ENCODE measurements around the gene C5orf46. TPM values are rescaled to one million over a fixed set of nuclear protein-coding genes. Genes with fewer than 3 reads are reported as not detected.

The C5orf46 gene
- total and polyA plus RNA-seq, 2 of the 13 experiments (the other 11 are each of a cell fraction or from before 2014, with no cell fraction given) = not detected

- Histone ChIP-seq H3K79me2 (ENCODE audit: insufficient read depth, low read length) (no peaks in the 10 kb centered on the region), H2AFZ (ENCODE audit: low read length) (no peak overlapping the region), H3K36me3 (replicated peaks in 1 of 2; ENCODE audit: control insufficient read depth in 1 of 2, insufficient read depth in 2 of 2, low read length in 2 of 2) (no peaks in the 10 kb centered on the region), H3K4me3 (replicated peaks in 1 of 3; ENCODE audit: insufficient read depth in 1 of 3, low read depth in 2 of 3, low read length in 3 of 3) (no peak overlapping the region), H4K20me1 (ENCODE audit: insufficient read depth, low read length) (no peaks in the 10 kb centered on the region), H3K9me3 (ENCODE audit: low read length) (no peaks in the 10 kb centered on the region), H3K4me1 (ENCODE audit: insufficient read depth, low read length) (no peaks in the 10 kb centered on the region), H3K9ac (ENCODE audit: insufficient read depth, low read depth, low read length) (no peak overlapping the region), H3K27me3 (ENCODE audit: control insufficient read depth in 1 of 2, insufficient read depth in 2 of 2, low read length in 2 of 2) (no peaks in the 10 kb centered on the region), H3K4me2 (ENCODE audit: low read depth, low read length) (no peak overlapping the region), H3K27ac (ENCODE audit: extremely low read length, insufficient read depth, low read length) (no peak overlapping the region)
- DNase-seq (ENCODE audit: low spot score) (no peak), ATAC-seq (no peak), FAIRE-seq (no peak)
- POLR2A ChIA-PET = no interaction called here
- CTCF ChIA-PET (ENCODE audit: low intra/inter-chr PET ratio, low total read pairs) = no interaction called here
- intact Hi-C loops (cut with micrococcal nuclease; ENCODE audit: unreplicated experiment) (loop anchor here (5.0 to 10.0 kb wide), 3 partner anchors 36 to 266 kb away; no protein-coding TSS in a partner anchor), in situ Hi-C loops (cut with HindIII; ENCODE audit: extremely low pct_ligation_motif_present, low pct_unique_long_range_greater_than_20kb) (loop anchor here (5.0 kb wide), 1 partner anchor 79 kb away; no protein-coding TSS in a partner anchor)
- TF ChIP-seq ZBTB39 (CRISPR knock-in tag; IDR thresholded peaks at IDR 0.05) (no peak), DBP (CRISPR knock-in tag; IDR thresholded peaks at IDR 0.05; ENCODE audit: not compliant biosample characterization) (no peak), REPIN1 (CRISPR knock-in tag; IDR thresholded peaks at IDR 0.05; ENCODE audit: borderline replicate concordance, low read depth) (no peak), TARDBP (CRISPR knock-in tag; IDR thresholded peaks at IDR 0.05) (no peak)
- no TSS peak for BruUV-seq (replicated peaks)
- 4% methylated on average over 1 of the region's 1 CpG for WGBS (ENCODE audit: low lambda C conversion rate)
Observed at GRCh38 chr5:147858565-147858964, 47.8 kb downstream of the C5orf46 start.

Data from HepG2 (cell line).